Thymus (tissue), 11 donors: Measurements from ENCODE around the gene ATXN7L2. TPM values are rescaled to one million over a fixed set of nuclear protein-coding genes. Genes with fewer than 3 reads are reported as not detected.

Experiments
- DNase-seq, 9 donors: peaks; one replicate each; pipeline ENCODE4 v3.0.0-alpha.2; 2013; ENCODE audit warnings: low spot score in 9 of 9, low read depth in 6 of 9, missing footprints in 1 of 9
- H3K27ac ChIP-seq, 2 donors: one replicate each; pipeline ENCODE4 v1.5.1; 2013; ENCODE audit warnings: control low read depth in 1 of 2, low read depth in 1 of 2, low read length in 1 of 2, mild to moderate bottlenecking in 1 of 2, moderate library complexity in 1 of 2
- H3K27me3 ChIP-seq, 2 donors: one replicate each; pipeline ENCODE4 v1.5.1; 2013; ENCODE audit warnings: low read length in 1 of 2; ENCODE audit not compliant: control insufficient read depth in 2 of 2, insufficient read depth in 1 of 2
- H3K36me3 ChIP-seq, 2 donors: one replicate each; pipeline ENCODE4 v1.5.1; 2013; ENCODE audit warnings: low read length in 1 of 2, mild to moderate bottlenecking in 1 of 2, moderate library complexity in 1 of 2; ENCODE audit not compliant: control insufficient read depth in 2 of 2, insufficient read depth in 2 of 2
- H3K4me1 ChIP-seq, 2 donors: one replicate each; pipeline ENCODE4 v1.5.1; 2013; ENCODE audit warnings: low read length in 2 of 2; ENCODE audit not compliant: control insufficient read depth in 2 of 2, insufficient read depth in 2 of 2
- H3K4me3 ChIP-seq, 2 donors: one replicate each; pipeline ENCODE4 v1.5.1; 2013; ENCODE audit warnings: low read length in 2 of 2, control low read depth in 1 of 2, mild to moderate bottlenecking in 1 of 2
- H3K9me3 ChIP-seq, 2 donors: one replicate each; pipeline ENCODE4 v1.5.1; 2013; ENCODE audit warnings: low read length in 1 of 2, mild to moderate bottlenecking in 1 of 2; ENCODE audit not compliant: control insufficient read depth in 2 of 2, insufficient read depth in 1 of 2
- WGBS: extraction: QIAGEN DNeasy Blood & Tissue Kit; methylation state at CpG from one replicate; pipeline ENCODE4 v1.1.7; 2013; 5-methylcytosine and 5-hydroxymethylcytosine counted together
- polyA plus RNA-seq: library from polyadenylated mRNA; stranded (reverse); fragments of 200-250 nt; gene quantifications from one replicate; pipeline ENCODE4 v1.2.3, GENCODE V29; 2013
- total RNA-seq: library from RNA; stranded (reverse); fragments of 120-200 nt; gene quantifications from one replicate; pipeline ENCODE4 v1.2.4, GENCODE V29; 2013
- donor health status: healthy.

ATXN7L2 gene
- total and polyA plus RNA-seq, 2 donors, result 5.4 to 19.6 TPM

- no peaks in the 10 kb centered on the region for H3K9me3 ChIP-seq
- H3K4me3 ChIP-seq, result no peak overlapping the region
- peaks cover 40 to 41% of the 10 kb centered on the region in 2 donors for H3K36me3 ChIP-seq
- no peaks in the 10 kb centered on the region for H3K27me3 ChIP-seq
- DNase-seq, result peak in 5 of 9 donors; percentile 62 to 87 (median 73)
- peak overlapping the region; percentile 10 to 99 for H3K27ac ChIP-seq
- peaks cover 52 to 88% of the 10 kb centered on the region in 2 donors for H3K4me1 ChIP-seq
- 91% methylated on average over 4 of the region's 4 CpGs for WGBS
Observed at GRCh38 chr1:109499661-109500536, 16.2 kb downstream of the ATXN7L2 start.

GRCh38 chr1:109500941-109501381, 17.3 kb downstream of the ATXN7L2 start:
- H3K4me1 ChIP-seq, result peaks cover 49 to 88% of the 10 kb centered on the region in 2 donors
- H3K9me3 ChIP-seq, result no peaks in the 10 kb centered on the region
- H3K27me3 ChIP-seq, result no peaks in the 10 kb centered on the region
- no peak for DNase-seq
- no peak overlapping the region for H3K4me3 ChIP-seq
- peak overlapping the region; percentile 97 to 99 for H3K27ac ChIP-seq
- WGBS, result 89% methylated on average over 5 of the region's 5 CpGs
- peaks cover 35 to 36% of the 10 kb centered on the region in 2 donors for H3K36me3 ChIP-seq

- peak in 1 of 9 donors; percentile 70 for DNase-seq
- Histone ChIP-seq H3K27me3 (no peaks in the 10 kb centered on the region), H3K27ac (peak overlapping the region; percentile 97 to 99), H3K9me3 (no peaks in the 10 kb centered on the region), H3K36me3 (peaks cover 26 to 29% of the 10 kb centered on the region in 2 donors), H3K4me1 (peaks cover 49 to 85% of the 10 kb centered on the region in 2 donors), H3K4me3 (peak overlapping the region; percentile 24 to 30)
- 72% methylated on average over 5 of the region's 5 CpGs for WGBS
Observed at GRCh38 chr1:109501644-109502363, 18.1 kb downstream of the ATXN7L2 start.

GRCh38 chr1:109502364-109502851, 18.7 kb downstream of the ATXN7L2 start:
- Histone ChIP-seq H3K4me3 (peak overlapping the region; percentile 33 to 43), H3K9me3 (no peaks in the 10 kb centered on the region), H3K27ac (peak overlapping the region; percentile 97 to 99), H3K36me3 (peaks cover 23% of the 10 kb centered on the region in 2 donors), H3K27me3 (no peaks in the 10 kb centered on the region), H3K4me1 (peaks cover 49 to 79% of the 10 kb centered on the region in 2 donors)
- DNase-seq, result peak in 8 of 9 donors; percentile 62 to 93 (median 80)
- WGBS, result 11% methylated on average over 3 of the region's 3 CpGs

GRCh38 chr1:109503935-109504334, 20.2 kb downstream of the ATXN7L2 start:
- Histone ChIP-seq H3K27ac (peak overlapping the region; percentile 1 to 71), H3K4me1 (peaks cover 41 to 66% of the 10 kb centered on the region in 2 donors)
- DNase-seq, result no peak

GRCh38 chr1:109504974-109505373, 21.3 kb downstream of the ATXN7L2 start:
- H3K4me3 ChIP-seq, result no peak overlapping the region
- H3K27ac ChIP-seq, result no peak overlapping the region
- peaks cover 12 to 14% of the 10 kb centered on the region in 2 donors for H3K36me3 ChIP-seq
- H3K27me3 ChIP-seq, result peaks cover 0 to 17% of the 10 kb centered on the region in 2 donors
- H3K9me3 ChIP-seq, result no peaks in the 10 kb centered on the region
- no peak for DNase-seq
- WGBS, result 98% methylated on average over 1 of the region's 1 CpG
- peaks cover 36 to 64% of the 10 kb centered on the region in 2 donors for H3K4me1 ChIP-seq

More at GRCh38 chr1:109503935-109504334, 20.2 kb downstream of the ATXN7L2 start:
- Histone ChIP-seq H3K4me3 (no peak overlapping the region), H3K9me3 (no peaks in the 10 kb centered on the region), H3K27me3 (peaks cover 0 to 9% of the 10 kb centered on the region in 2 donors), H3K36me3 (peaks cover 12 to 19% of the 10 kb centered on the region in 2 donors)
- 90% methylated on average over 5 of the region's 5 CpGs for WGBS

GRCh38 chr1:109508001-109508872, 24.5 kb downstream of the ATXN7L2 start:
- Histone ChIP-seq H3K27me3 (peaks cover 0 to 30% of the 10 kb centered on the region in 2 donors), H3K36me3 (peaks cover 4 to 6% of the 10 kb centered on the region in 2 donors), H3K9me3 (peaks cover 0 to 4% of the 10 kb centered on the region in 2 donors), H3K4me1 (peaks cover 13 to 39% of the 10 kb centered on the region in 2 donors), H3K27ac (no peak overlapping the region), H3K4me3 (no peak overlapping the region)
- WGBS, result 96% methylated on average over 25 of the region's 25 CpGs
- DNase-seq, result no peak

GRCh38 chr1:109508873-109509175, 25.1 kb downstream of the ATXN7L2 start:
- peaks cover 0 to 30% of the 10 kb centered on the region in 2 donors for H3K27me3 ChIP-seq
- peak overlapping the region; percentile 40 to 72 for H3K4me3 ChIP-seq
- peaks cover 0 to 4% of the 10 kb centered on the region in 2 donors for H3K9me3 ChIP-seq
- peaks cover 4 to 6% of the 10 kb centered on the region in 2 donors for H3K36me3 ChIP-seq
- H3K4me1 ChIP-seq, result peaks cover 9 to 35% of the 10 kb centered on the region in 2 donors
- 95% methylated on average over 7 of the region's 7 CpGs for WGBS
- DNase-seq, result no peak
- no peak overlapping the region for H3K27ac ChIP-seq
